ENCODE data around the gene ODAD3.
"Not testable (repeated sequence)": the region's sequence is repeated elsewhere in the genome, so short reads cannot be mapped to it uniquely, and the experiment has no call there.

The ODAD3 gene

DNA sequence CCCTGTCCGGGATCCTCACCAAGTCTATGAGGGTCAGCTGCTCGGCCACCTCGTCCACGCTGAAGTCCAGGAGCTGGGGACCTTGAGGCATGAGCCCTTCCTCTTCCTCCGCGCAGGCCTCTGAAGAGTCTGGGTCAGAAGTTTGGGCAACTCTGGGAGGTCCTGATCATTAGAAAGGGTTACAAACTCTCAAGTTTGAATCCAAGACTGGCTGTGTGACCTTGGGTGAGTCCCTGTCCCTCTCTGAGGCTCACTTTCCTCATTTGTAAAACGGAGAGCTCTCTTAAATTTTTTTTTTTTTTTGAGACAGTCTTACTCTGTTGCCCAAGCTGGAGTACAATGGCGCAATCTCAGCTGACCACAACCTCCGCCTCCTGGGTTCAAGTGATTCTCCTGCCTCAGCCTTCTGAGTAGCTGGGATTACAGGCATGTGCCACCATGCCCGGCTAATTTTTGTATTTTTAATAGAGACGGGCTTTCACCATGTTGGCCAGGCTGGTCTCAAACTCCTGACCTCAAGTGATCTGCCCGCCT is 28.2 kb downstream of the ODAD3 start:
- not testable (repeated sequence) for DNase-seq (ENCODE audit: low read depth in 2 of 2, low spot score in 1 of 2)

- no peak for DNase-seq (ENCODE audit: low read depth in 2 of 2, low spot score in 1 of 2)
These were observed 28.9 kb downstream of the ODAD3 start for GRCh38 chr19:11405846-11406643.

DNA sequence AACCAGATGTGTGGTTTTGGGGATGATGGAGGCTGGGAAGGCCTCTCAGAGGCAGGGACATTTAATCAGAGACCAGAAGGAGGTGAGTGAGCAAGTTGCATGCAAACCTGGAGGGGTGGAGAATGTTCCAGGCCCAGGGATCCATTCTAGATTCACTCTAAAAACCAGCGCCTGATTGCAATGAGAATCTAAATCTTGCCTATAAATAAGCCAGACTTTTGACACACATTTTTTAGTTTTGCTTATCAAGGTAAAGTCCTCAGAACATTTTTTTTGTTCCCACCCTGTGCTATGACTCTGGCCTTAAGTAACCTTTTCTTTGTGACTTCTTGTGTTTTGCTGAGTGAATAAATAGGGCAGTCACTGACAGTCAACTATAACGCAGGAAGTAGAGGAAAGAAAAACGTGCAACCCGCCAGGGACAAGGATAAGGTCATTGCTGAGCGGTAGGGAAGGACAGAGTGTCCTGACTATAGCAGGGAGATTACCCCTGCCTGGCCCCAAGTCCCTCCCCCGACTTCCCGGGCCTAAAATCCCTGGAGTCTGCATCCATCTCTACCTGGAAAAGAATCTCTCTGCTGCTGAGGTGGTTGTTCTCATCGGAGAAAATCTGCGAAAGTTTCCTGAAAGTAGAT is 30.2 kb downstream of the ODAD3 start:
- DNase-seq (ENCODE audit: low read depth in 2 of 2, low spot score in 1 of 2) = no peak

GRCh38 chr19:11401808-11402543 is 32.9 kb downstream of the ODAD3 start:
- no peak for DNase-seq (ENCODE audit: low read depth in 2 of 2, low spot score in 1 of 2)

GRCh38 chr19:11400798-11401197 is 34.1 kb downstream of the ODAD3 start:
- DNase-seq (ENCODE audit: low read depth in 2 of 2, low spot score in 1 of 2) = no peak

- DNase-seq (ENCODE audit: low read depth in 2 of 2, low spot score in 1 of 2) = no peak
These were observed 35.3 kb downstream of the ODAD3 start for GRCh38 chr19:11399667-11400066.

DNA sequence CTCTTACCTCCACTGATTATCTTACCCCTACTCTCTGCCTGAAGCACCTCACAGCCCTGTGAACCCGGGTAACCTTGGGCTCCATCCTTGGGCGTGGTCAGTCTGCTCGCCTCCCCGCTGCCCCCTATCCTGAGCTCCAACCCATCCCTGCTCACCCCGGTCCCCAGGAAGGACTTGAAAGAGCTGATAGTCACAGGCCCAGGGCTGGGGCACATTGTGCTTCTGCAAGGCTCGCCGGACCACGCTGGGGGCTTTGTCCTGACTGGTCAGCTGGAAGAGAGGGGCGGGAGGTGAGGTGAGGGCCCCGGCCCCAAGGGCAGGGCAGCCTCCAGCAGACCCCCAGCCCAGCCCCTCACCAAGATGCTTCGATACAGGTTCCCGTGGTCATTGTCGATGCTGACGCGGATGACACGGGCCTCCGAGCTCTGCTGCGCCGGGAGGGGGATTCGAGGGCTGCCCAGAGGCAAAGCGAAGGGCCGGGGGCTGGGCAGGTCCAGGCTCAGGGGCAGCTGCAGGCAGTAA is 37.8 kb downstream of the ODAD3 start:
- DNase-seq (ENCODE audit: low read depth in 2 of 2, low spot score in 1 of 2) = no peak

- DNase-seq (ENCODE audit: low read depth in 2 of 2, low spot score in 1 of 2) = no peak
These were observed 43.8 kb downstream of the ODAD3 start for GRCh38 chr19:11390933-11391680.

DNA sequence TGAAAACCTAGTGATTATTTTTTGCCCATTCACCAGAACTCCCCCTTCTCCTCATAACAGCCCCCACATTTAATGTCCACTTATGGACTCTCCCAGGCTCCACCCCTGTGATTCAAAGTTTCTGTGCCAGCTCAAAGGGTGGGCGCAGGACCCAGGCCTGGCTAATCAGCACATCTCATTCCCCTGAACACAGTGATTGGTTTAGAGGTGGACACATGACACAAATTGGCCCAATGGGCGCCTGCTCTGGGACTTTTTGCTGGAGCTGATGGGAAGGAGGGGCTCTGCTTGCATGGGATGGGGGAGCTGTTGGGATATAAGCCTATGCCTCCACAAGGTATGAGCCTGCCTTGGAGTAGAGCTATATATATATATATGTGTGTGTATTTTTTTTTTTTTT is 44.6 kb downstream of the ODAD3 start:
- no peak for DNase-seq (ENCODE audit: low read depth in 2 of 2, low spot score in 1 of 2)

DNA sequence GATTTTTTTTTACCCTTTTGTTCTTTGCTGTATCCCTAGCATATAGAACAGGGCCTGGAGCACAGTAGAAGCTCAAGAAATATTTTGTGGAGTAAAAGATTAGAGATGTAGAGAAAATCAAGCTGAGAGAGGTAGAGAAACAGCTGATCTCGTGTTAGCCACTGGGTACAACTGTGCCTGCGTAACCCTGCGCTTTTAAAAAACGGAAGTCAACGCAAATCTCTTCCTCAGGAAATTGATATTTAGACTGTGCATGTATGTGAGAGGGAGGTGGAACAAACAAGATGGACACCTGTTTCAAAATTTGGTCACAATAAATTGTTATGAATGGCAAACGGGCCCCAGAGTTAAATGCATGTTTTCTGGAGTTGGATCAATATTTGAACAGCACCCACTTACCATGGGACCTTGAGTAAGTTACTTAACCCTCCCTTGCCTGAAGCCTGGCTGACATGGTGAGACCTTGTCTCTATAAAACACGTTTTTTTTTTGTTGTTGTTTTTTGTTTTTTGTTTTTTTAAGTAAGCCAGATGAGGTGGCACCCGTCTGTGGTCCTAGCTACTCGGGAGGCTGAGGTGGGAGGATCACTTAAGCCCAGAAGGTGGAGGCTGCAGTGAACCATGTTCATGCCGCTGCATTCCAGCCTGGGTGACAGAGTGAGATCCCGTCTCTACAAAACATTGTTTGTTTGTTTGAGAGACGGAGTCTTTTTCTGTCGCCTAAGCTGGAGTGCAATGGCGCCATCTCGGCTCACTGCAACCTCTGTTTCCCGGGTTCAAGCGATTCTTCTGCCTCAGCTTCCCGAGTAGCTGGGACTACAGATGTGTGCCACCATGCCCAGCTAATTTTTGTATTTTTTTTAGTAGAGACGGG is 47.5 kb downstream of the ODAD3 start:
- no peak for DNase-seq (ENCODE audit: low read depth in 2 of 2, low spot score in 1 of 2)

- no peak for DNase-seq (ENCODE audit: low read depth in 2 of 2, low spot score in 1 of 2)
These were observed 50.2 kb downstream of the ODAD3 start for GRCh38 chr19:11384778-11385129.

- no peak for DNase-seq (ENCODE audit: low read depth in 2 of 2, low spot score in 1 of 2)
These were observed 51.2 kb downstream of the ODAD3 start for GRCh38 chr19:11383706-11384048.

GRCh38 chr19:11382898-11383705 is 51.8 kb downstream of the ODAD3 start:
- no peak for DNase-seq (ENCODE audit: low read depth in 2 of 2, low spot score in 1 of 2)

DNA sequence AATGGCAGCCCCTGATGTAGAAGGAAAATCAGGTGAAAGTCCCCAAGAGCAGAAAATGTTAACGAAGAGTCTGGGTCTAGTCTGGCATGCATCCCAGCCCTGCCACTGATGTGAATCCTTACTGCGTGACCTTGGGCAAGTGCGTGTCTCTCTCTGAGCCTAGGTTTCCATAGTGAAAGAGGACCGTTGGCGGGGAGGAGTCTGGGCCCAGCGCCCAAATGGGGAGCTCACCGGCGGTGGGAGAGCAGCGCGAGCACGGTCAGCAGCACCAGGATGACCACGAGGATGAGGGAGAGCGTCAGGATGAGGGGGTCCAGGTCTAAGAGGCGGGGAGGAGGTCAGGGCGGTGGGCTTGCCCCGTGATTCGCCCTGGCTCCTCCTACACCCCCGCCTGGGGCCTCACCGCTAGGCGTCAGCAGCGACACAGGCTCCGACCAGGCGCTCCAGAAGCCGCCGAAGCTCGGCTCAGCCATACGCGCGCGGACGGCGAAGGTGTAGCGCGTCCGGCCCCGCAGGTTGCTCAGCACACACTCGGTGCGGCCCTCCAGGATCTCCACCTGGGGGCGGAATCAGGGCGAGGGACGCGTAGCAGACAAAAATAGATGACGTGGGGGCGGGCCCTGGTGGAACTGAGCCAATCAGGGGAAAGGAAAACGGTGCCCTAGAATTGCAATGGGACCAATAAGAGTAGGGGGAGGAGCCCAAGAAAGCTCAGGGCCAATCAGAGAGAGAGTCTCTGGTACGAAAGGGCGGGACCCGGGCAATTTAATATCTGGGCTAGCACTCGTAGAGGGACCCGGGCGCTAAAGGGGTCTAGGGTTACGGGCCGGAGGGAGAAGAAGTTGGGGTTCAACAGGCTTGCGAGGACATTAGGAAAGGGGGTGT is 54.0 kb downstream of the ODAD3 start:
- peak; percentile 82 to 93 for DNase-seq (ENCODE audit: low read depth in 2 of 2, low spot score in 1 of 2)

DNA sequence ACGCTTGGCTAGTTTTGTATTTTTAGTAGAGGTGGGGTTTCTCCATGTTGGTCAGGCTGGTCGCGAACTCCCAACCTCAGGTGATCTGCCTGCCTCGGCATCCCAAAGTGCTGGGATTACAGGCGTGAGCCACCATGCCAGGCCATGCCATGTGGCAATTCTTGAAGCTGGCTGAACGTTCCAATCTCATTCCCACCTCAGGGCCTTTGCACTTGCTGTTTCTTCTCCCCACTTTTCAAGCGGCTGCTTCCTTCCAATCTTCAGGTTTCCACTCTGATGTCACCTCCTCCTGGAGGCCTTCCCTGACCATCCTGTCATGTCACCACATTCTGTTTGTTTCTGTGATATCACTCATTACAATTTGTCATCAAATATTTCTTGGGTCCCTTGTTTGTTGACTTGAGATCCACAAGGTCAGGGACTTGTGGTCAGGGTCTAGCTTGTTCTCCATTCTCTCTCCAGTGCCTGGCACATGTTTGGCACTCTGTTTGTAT is 55.0 kb downstream of the ODAD3 start:
- DNase-seq (ENCODE audit: low read depth in 2 of 2, low spot score in 1 of 2) = no peak

- DNase-seq (ENCODE audit: low read depth in 2 of 2, low spot score in 1 of 2) = not testable (repeated sequence)
These were observed 55.6 kb downstream of the ODAD3 start for GRCh38 chr19:11379269-11379845.

DNA sequence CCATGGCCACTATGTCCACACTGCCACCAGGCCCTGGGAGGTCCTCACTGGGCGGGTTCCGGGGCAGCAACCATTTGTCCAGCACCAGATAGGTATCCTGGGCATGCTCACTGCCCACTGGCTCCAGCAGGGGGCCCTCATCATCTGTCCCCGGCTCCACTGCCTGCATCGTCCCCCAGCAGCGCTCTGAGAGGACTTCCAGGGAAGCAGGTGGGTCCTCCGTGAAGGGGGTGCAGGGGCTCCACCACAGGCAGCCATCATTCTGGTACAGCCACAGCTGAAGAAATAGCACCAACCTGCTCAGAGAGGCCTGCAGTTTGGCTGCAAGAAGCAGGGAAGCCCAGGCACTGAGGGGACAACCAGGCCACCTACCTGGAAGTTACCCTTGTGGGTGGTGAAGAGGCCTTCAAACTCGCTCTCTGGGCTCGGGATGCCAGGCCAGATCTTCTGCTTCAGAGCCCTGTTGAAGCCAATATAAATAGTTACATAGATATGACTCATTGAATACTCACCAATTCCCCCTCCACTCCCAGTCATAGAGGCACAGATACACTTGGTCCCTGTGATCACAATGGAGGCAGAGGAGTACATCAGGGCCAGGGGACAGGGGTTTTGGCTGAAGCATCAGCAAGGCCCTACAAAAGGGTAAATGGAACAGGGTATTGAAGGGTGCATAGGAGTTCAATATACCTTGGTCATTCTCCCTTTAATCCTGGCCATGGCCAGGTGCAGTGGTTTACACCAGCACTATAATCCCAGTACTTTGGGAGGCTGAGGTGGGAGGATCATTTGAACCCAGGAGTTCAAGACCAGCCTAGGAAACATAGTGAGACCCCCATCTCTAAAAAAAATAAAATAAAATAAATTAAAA is 56.4 kb downstream of the ODAD3 start:
- DNase-seq (ENCODE audit: low read depth in 2 of 2, low spot score in 1 of 2) = no peak

Measured in stimulated activated CD8-positive, alpha-beta memory T cell treated with anti-CD3 and anti-CD28 coated beads, Interleukin-4, amount 100 ng/mL, for 1 hour (primary cell).